GM18951 (cell line): ENCODE measurements around the gene UBTD2.

ENCODE experiments used
- POLR2A ChIP-seq: IDR thresholded peaks from 4 replicates; pipeline ENCODE4 v1.6.1; 2011; ENCODE audit warnings: mild to moderate bottlenecking; ENCODE audit not compliant: insufficient read length, insufficient read depth; ENCODE audit errors: extremely low read depth
- in situ Hi-C: fragments of 300-500 bp; cut with MboI; formaldehyde crosslinking; loops from one replicate; pipeline ENCODE4 v1.12.0; 2022; ENCODE audit warnings: low sequenced_read_pairs, mixed read lengths, inconsistent platforms; ENCODE audit not compliant: unreplicated experiment

The UBTD2 gene

GRCh38 chr5:172163346-172163745, 120.2 kb downstream of the UBTD2 start:
- in situ Hi-C loops = no loop called here
- no peak for TF ChIP-seq POLR2A

GRCh38 chr5:172162987-172163343, 120.6 kb downstream of the UBTD2 start:
- no peak for TF ChIP-seq POLR2A
- in situ Hi-C loops = no loop called here

- TF ChIP-seq POLR2A = no peak
- in situ Hi-C loops = no loop called here
Observed at GRCh38 chr5:172162323-172162986, 121.1 kb downstream of the UBTD2 start.

GRCh38 chr5:172160506-172160905, 123.1 kb downstream of the UBTD2 start:
- no peak for TF ChIP-seq POLR2A
- in situ Hi-C loops = no loop called here
